A375 (cell line): ENCODE results near the gene TNFSF13. TPM values are rescaled to one million over a fixed set of nuclear protein-coding genes. Genes with fewer than 3 reads are reported as not detected.

ENCODE experiments used
- small RNA-seq: library from RNA; depleted of rRNA; stranded (forward); fragments of <200 nt; gene quantifications from one replicate; pipeline ENCODE3, GENCODE V24; 2014
- total RNA-seq: library from RNA; depleted of rRNA; stranded (reverse); fragments of >200 nt; shearing (Covaris generic); gene quantifications from 2 replicates; pipeline ENCODE4 v1.2.3, GENCODE V29; 2014; rRNA removed

Gene TNFSF13, protein sequence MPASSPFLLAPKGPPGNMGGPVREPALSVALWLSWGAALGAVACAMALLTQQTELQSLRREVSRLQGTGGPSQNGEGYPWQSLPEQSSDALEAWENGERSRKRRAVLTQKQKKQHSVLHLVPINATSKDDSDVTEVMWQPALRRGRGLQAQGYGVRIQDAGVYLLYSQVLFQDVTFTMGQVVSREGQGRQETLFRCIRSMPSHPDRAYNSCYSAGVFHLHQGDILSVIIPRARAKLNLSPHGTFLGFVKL
- total RNA-seq = 0.90 and 1.5 TPM in 2 replicates

DNA sequence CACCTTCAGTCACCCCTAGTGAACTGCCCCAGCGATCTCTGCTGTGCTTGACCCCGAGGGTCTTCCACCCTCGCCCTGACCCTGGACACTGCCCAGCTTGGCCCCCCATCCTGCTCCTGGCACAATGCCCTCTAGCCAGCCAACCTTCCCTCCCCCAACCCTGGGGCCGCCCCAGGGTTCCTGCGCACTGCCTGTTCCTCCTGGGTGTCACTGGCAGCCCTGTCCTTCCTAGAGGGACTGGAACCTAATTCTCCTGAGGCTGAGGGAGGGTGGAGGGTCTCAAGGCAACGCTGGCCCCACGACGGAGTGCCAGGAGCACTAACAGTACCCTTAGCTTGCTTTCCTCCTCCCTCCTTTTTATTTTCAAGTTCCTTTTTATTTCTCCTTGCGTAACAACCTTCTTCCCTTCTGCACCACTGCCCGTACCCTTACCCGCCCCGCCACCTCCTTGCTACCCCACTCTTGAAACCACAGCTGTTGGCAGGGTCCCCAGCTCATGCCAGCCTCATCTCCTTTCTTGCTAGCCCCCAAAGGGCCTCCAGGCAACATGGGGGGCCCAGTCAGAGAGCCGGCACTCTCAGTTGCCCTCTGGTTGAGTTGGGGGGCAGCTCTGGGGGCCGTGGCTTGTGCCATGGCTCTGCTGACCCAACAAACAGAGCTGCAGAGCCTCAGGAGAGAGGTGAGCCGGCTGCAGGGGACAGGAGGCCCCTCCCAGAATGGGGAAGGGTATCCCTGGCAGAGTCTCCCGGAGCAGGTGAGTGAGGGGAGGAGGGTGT, at the start of gene TNFSF13:
Gene TNFSF13 (plus strand): TSS at position 207 of the 776 bp plus-strand sequence. CDS start 290 bp downstream, at position 497.

DNA sequence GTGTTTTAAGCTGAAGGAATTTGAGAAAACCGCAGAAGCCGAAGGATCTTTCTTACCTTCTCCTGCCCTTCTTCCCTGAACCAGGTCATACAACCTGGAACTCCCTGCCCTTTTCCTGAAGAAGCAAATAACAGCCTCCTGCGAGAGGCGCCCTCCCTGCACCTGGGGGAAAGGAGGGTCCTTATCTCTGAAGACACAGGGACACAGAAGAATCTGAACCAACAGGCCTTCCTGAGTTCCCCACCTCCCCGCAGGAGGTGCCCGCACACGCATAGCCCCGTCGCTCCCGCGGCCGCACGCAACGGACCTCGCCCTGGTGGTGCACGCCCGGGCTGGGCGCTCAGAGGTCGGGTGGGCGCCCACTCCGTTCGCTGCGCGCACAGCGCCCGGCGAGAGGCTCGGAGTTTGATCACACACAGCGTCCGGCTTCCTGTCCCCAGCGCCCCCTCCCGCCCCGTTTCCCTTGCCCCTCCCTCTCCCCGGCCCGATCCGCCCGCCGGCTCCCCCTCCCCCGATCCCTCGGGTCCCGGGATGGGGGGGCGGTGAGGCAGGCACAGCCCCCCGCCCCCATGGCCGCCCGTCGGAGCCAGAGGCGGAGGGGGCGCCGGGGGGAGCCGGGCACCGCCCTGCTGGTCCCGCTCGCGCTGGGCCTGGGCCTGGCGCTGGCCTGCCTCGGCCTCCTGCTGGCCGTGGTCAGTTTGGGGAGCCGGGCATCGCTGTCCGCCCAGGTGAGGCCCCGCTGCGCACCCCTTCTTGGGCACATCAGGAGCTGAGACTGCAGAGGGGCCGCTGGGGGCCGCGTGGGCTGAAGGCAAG, 9.8 kb upstream of the TNFSF13 start, which contains the start of gene TNFSF12:
Gene TNFSF12 (plus strand): TSS at position 474 of the 816 bp plus-strand sequence. CDS start 96 bp downstream, at position 570.

DNA sequence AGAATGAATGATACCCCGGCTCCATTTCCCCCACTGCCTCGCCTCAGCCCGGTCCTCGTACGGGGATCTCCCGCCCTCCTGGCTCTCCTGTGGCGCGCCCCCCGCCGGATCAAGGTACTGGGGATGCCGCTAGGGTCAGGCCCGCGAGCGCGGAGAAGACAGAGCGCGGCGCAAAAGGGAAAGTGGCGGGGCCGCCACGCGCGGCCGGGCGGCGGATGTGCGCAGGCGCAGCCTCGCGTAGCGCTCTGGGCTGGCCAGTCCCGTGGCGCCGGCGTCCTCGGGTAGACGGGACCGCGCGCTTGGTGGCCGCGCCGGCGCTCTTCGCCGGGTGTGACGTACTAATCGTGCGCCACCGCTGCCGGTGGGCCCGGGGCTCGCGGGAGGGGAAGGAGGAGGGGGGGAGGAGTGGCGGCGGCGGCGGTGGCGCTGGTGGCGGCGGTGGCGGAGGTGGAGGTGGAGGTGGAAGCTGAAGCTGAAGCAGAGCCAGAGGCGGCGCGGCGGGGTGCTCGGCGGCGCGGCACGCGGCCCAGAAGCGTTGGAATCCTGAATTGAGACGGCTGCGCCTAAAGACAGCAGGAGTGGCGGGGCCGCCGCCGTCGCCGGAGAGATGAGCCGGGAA, 3.1 kb downstream of the TNFSF13 start, which contains the start of gene SENP3:
Gene SENP3 (plus strand): TSS at position 331 of the 619 bp plus-strand sequence. CDS start 1,158 bp downstream, outside the sequence.

DNA sequence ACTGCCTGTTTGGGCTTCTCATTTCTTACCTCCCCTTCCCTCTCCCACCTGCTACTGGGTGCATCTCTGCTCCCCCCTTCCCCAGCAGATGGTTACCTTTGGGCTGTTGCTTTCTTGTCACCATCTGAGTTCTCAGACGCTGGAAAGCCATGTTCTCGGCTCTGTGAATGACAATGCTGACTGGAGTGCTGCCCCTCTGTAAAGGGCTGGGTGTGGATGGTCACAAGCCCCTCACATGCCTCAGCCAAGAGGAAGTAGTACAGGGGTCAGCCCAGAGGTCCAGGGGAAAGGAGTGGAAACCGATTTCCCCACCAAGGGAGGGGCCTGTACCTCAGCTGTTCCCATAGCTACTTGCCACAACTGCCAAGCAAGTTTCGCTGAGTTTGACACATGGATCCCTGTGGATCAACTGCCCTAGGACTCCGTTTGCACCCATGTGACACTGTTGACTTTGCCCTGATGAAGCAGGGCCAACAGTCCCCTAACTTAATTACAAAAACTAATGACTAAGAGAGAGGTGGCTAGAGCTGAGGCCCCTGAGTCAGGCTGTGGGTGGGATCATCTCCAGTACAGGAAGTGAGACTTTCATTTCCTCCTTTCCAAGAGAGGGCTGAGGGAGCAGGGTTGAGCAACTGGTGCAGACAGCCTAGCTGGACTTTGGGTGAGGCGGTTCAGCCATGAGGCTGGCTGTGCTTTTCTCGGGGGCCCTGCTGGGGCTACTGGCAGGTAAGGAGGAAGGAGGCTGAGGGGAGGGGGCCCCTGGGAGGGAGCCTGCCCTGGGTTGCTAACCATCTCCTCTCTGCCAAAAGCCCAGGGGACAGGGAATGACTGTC, 20.7 kb downstream of the TNFSF13 start, which contains the start of gene CD68:
Gene CD68 (plus strand): TSS at position 638 of the 833 bp plus-strand sequence. CDS start 40 bp downstream, at position 678.

DNA sequence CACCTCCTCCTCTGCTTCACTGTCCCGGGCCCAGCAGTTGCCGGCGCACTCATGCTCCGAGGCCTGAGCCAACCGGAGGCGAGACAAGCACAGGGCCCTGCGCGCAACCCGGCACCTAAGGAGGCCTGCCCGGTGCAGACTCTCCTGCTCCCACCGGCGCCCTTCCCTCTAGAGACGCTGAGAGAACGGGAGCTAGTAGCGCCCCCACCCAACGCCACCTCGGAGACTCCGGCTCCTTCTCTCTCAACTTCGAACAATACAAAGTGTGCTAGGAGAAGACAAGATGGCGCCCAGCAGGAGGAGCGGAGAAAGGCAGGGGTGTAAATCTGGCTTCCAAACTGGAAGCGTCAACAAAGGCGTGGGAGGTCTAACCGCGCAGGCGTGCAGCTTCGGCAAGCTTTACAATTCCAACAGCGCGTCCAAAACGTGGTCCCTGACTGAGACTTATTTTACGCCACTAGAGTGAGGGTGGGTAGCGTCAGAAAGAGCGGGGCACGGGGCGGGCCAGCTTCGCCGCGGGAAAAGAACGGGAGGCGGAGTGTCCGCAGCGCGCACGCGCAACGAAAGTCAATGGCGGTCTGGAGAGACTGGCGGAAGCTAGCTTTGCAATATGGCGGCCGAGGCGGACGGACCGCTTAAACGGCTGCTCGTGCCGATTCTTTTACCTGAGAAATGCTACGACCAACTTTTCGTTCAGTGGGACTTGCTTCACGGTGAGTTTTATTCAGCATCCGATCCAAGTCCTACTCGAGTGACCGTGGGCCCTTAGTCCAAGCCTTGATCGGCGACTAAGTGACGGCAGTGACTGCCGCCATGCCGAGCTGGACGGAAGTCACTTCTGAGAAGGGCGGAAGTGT, 24.9 kb downstream of the TNFSF13 start, which contains the start of gene MPDU1:
Gene MPDU1 (plus strand): TSS at position 600 of the 857 bp plus-strand sequence. CDS start 11 bp downstream, at position 611.

DNA sequence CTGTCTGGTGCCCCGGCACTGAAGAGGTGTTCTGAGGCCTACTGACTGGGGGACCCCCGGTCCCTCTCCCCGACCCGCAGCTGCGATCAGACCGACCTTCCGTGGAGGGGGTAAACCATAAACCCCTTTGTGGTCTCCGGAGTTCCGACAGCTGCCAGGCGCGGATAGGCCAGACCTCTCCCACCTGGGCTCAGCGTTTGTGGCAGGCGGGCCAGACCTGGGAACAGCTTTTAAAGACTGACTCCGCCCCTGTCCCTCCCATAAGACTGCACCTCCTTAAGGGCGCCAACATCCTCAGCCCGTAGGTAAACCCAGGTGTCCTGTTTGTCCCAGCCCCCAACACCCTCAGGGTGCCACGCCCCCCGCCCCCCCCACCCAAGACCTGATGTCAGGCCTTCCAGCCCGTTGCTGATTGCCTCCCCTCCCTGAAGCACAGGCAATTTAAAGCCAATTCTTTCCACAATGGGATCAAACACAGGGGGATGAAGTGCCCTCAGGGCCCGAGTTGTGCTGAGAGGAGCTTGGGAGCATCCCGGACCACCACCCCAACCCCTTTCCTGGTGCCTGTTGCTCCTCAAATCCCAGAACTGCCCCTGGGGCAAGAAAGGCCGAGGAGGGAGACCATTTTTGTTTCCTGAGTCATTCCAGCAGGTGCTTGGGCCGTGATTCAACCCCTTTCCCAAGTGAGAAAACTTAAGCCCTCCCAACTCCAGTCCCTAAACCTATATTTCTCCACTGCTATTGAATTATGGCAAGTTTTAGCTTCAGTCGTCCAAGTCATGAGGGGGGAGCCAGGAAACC, 31.5 kb downstream of the TNFSF13 start, which contains the start of gene SOX15:
Gene SOX15 (minus strand): TSS at position 204 of the 801 bp plus-strand sequence. CDS start 418 bp downstream, outside the sequence.

Small RNA genes within 50 kb of the gene (small RNA-seq; reads per million reads assigned to genes)
- gene CD68 (not detected), gene RF00019 (not detected), gene SNORA48 (not detected), gene SNORD10 (not detected)

Other genes with a start within 250 kb of the TNFSF13 start
- 97.9 and 100 TPM in 2 replicates for gene GPS2, start 243.4 kb upstream of the TNFSF13 start, total RNA-seq
- gene NEURL4, start 229.4 kb upstream of the TNFSF13 start, total RNA-seq = 14.2 and 17.0 TPM in 2 replicates
- 2.5 and 5.1 TPM in 2 replicates for gene ACAP1, start 222.2 kb upstream of the TNFSF13 start, total RNA-seq
- gene KCTD11, start 206.6 kb upstream of the TNFSF13 start, total RNA-seq = 5.3 and 7.2 TPM in 2 replicates
- gene TMEM95, start 203.6 kb upstream of the TNFSF13 start, total RNA-seq = not detected in 2 replicates
- gene TNK1, start 177.7 kb upstream of the TNFSF13 start, total RNA-seq = 1.0 and 2.4 TPM in 2 replicates
- gene PLSCR3, start 164.2 kb upstream of the TNFSF13 start, total RNA-seq = 32.1 and 34.0 TPM in 2 replicates
- 111 and 127 TPM in 2 replicates for gene TMEM256, start 154.7 kb upstream of the TNFSF13 start, total RNA-seq
- 9.7 and 10.0 TPM in 2 replicates for gene NLGN2, start 150.9 kb upstream of the TNFSF13 start, total RNA-seq
- gene SPEM1, start 138.4 kb upstream of the TNFSF13 start, total RNA-seq = not detected in 2 replicates
- not detected in 2 replicates for gene SPEM2, start 133.1 kb upstream of the TNFSF13 start, total RNA-seq
- gene SPEM3, start 129.9 kb upstream of the TNFSF13 start, total RNA-seq = not detected in 2 replicates
- 4.0 and 7.8 TPM in 2 replicates for gene TMEM102, start 123.3 kb upstream of the TNFSF13 start, total RNA-seq
- 0.38 and 0.98 TPM in 2 replicates for gene FGF11, start 119.2 kb upstream of the TNFSF13 start, total RNA-seq
- gene CHRNB1, start 113.7 kb upstream of the TNFSF13 start, total RNA-seq = 6.1 and 6.9 TPM in 2 replicates
- 12.8 and 13.5 TPM in 2 replicates for gene ZBTB4, start 79.1 kb upstream of the TNFSF13 start, total RNA-seq
- gene SLC35G6, start 77.3 kb upstream of the TNFSF13 start, total RNA-seq = not detected in 2 replicates
- gene POLR2A, start 74.4 kb upstream of the TNFSF13 start, total RNA-seq = 53.6 and 115 TPM in 2 replicates
- 0.45 and 0.66 TPM in 2 replicates for gene TNFSF12, start 9.7 kb upstream of the TNFSF13 start, total RNA-seq
- gene SENP3, start 3.2 kb downstream of the TNFSF13 start, total RNA-seq = 96.6 and 98.8 TPM in 2 replicates
- gene CD68, start 20.9 kb downstream of the TNFSF13 start, total RNA-seq = 29.1 and 38.4 TPM in 2 replicates
- 88.3 and 111 TPM in 2 replicates for gene MPDU1, start 25.1 kb downstream of the TNFSF13 start, total RNA-seq
- 0.60 TPM in 1 of 2 replicates, not detected in the other for gene SOX15, start 31.3 kb downstream of the TNFSF13 start, total RNA-seq
- gene FXR2, start 56.1 kb downstream of the TNFSF13 start, total RNA-seq = 78.4 and 79.8 TPM in 2 replicates
- gene SAT2, start 69.1 kb downstream of the TNFSF13 start, total RNA-seq = 36.6 and 36.9 TPM in 2 replicates
- not detected in 2 replicates for gene SHBG, start 71.4 kb downstream of the TNFSF13 start, total RNA-seq
- 0.03 and 0.08 TPM in 2 replicates for gene ATP1B2, start 92.2 kb downstream of the TNFSF13 start, total RNA-seq
- gene TP53, start 128.7 kb downstream of the TNFSF13 start, total RNA-seq = 40.1 and 41.7 TPM in 2 replicates
- 10.4 and 22.0 TPM in 2 replicates for gene WRAP53, start 129.7 kb downstream of the TNFSF13 start, total RNA-seq
- gene EFNB3, start 146.5 kb downstream of the TNFSF13 start, total RNA-seq = 2.6 and 3.1 TPM in 2 replicates
- gene DNAH2, start 159.0 kb downstream of the TNFSF13 start, total RNA-seq = 4.2 and 8.5 TPM in 2 replicates